ENCODE data around the gene PROSER2.
"Not testable (repeated sequence)": the region's sequence is repeated elsewhere in the genome, so short reads cannot be mapped to it uniquely, and the experiment has no call there.

PROSER2 gene

GRCh38 chr10:11835704-11836103, 12.5 kb downstream of the PROSER2 start:
- DNase-seq (ENCODE audit: low read depth), result no peak

DNA sequence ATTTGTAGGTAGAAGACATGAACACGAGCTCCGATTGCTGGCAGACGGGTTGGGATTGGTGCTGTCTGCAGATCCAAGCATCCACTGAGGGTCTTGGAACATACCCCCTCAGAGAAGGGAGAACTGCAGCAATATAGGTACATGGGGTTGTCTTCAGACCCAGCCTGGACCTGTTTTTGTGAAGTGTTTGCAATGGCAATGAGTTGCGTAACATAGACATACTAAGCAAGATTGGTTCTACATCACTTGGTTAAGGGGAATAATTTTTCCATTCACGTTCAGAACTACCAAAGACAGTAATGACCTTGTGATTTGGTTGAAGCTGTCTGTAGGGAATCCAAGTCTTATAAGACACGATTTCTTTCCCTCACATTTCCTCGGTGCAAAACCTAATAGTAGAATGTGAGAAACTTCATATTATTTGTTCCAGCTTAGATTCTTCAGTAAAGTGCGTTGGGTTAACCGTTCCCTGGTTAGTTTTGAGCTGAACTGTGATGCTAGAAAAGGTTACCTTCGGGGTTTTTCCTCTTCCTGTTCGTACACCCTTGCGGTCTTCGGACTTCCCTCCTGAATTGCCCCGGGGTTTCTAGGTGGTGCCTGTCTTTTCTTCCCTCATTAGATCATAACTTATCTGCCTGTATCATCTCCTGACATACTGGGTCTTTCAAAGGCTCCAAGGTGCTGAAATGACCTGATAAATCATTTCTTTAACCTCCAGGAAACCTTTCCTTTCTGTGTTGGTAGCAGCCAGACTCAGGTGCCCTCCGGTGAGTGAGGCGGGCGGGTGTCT, 14.4 kb downstream of the PROSER2 start:
- no peak for DNase-seq (ENCODE audit: low read depth)

DNA sequence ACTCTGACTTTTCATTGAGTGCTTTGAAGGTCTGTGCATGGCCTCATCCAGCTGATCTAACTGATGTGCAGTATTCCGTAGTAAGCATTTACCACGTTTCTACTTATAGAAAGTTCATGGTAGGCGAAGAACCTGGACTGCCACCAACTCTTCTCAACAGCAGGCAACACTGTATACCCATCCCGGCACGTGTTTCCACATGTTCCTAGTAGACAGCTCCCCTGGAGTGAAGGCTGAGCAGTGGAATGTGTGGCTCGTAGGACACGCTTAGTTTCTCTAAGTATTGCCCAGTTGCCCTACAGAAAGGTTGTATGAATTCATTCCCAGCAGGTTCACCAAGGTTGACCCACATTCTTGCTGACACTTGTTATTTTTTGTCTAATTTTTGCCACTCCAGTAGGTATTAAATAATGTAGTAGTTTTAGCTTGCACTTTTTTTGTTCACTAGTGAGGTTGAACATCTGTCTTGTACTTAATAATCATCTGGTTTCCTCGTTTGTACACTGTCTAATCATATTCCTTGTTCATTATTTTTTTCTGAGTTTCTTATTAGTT, 15.2 kb downstream of the PROSER2 start:
- DNase-seq (ENCODE audit: low read depth), result no peak

DNA sequence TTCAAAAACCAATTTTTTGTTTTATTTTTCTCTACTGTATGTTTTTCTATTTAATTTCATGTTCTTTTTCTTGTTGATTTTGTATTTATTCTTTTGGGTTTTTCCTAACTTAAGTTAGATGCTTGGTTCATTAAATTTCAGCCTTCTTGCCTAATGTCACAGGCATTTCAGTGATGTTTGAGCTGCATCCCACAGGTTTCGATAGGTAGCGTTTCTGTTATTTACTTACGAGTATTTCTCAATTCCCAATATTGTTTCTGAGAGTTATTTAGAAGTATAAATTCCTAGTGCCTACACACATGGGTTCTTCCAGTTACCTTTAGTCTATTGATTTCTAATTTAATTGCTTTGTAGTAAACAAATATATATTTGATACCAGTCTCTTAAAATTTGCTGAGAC, 18.2 kb downstream of the PROSER2 start:
- DNase-seq (ENCODE audit: low read depth), result no peak

DNA sequence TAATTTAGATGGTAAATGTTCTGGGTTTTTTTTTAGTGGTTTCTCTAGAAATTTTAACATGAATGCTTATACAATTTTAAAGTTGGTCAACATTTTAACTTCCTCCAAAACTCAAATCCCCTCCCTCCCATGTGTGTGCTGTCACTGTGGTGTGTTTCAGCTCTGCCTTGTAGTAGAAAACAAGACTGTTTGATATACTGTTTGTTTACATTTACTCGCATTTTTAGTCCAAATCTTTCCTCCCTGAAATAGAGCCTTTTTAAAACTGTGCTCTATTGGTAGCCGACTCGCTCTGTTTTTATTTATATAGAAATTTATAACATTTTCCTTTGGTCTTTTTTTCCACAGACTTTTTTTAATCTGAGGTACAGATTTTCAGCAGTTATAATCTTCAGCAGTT, 19.3 kb downstream of the PROSER2 start:
- no peak for DNase-seq (ENCODE audit: low read depth)

GRCh38 chr10:11845113-11845512, 22.0 kb downstream of the PROSER2 start:
- no peak for DNase-seq (ENCODE audit: low read depth)

DNA sequence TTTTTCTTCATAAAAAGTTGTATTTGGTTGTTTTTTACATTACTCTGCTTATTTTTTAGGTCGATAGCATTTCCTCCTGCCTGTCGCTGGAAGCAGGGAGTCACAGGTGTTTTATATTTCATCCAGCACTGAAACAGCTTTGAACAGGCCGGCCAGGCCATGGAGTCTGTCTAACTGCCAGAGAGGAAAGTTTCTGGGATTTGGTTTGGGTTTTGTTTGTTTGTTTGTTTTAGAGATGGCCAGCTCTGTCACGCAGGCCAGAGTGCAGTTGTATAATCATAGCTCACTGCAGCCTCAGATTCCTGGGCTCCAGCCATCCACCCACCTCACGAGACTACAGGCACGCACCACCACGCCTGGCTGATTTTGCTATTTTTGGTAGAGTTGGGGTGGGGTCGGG, 23.4 kb downstream of the PROSER2 start:
- no peak for DNase-seq (ENCODE audit: low read depth)

GRCh38 chr10:11849277-11849676, 26.1 kb downstream of the PROSER2 start:
- no peak for DNase-seq (ENCODE audit: low read depth)

- no peak for DNase-seq (ENCODE audit: low read depth)
Observed at GRCh38 chr10:11849911-11850310, 26.8 kb downstream of the PROSER2 start.

DNA sequence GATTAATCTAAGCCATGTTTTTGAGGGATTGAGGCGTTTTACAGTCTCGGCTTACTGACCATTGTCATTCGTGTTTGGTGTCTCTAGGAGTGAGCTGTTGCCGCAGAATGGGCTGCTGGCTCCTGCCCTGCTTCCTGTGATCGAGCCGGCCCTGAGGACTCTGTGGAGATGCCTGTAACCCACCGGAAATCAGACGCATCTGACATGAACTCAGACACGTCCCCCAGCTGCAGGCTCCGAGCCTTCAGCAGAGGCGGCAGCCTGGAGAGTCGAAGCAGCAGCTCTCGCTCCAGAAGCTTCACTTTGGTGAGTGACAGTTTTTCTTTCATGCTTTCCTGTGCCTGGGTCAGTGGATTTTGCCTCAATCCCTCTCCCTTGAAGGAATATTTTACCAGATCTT, 28.8 kb downstream of the PROSER2 start:
- no peak for DNase-seq (ENCODE audit: low read depth)

DNA sequence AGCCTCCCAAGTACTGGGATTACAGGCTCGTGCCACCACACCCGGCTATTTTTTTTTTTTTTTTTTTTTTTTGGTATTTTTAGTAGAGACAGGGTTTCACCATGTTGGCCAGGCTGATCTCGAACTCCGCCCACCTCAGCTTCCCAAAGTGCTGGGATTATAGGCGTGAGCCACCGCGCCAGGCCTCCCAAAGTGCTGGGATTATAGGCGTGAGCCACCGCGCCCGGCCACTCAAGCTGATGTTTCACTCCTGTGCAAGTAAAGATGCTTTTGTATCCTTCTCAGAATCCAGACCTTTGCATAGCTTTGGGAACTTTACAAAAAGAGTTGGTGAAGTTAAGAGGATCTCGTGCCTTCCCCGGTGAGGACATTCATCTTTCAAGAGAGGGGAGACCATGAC, 29.5 kb downstream of the PROSER2 start:
- DNase-seq (ENCODE audit: low read depth), result not testable (repeated sequence)

GRCh38 chr10:11853468-11853867, 30.3 kb downstream of the PROSER2 start:
- DNase-seq (ENCODE audit: low read depth), result no peak

- DNase-seq (ENCODE audit: low read depth), result no peak
Observed at GRCh38 chr10:11854301-11854700, 31.1 kb downstream of the PROSER2 start.

DNA sequence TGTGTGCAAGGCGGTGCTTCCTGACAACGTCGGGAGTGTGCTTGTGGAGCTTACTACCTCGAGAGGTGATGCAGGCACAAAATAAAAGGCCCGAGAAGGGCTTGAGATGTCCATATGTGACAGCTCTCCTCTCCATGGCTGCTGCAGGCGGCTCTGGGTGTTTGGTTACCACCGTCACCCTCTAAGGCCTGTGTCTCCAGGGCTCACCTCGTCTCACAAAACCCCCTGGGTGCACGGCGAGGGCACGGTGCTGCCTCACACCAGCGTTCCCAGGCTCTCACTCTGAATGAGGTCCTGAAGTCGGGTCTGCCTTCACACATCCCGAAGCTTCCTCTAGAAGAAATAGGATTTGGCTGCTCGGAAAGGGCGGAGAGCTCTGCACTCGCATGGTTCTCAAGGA, 32.9 kb downstream of the PROSER2 start:
- DNase-seq (ENCODE audit: low read depth), result no peak

- no peak for DNase-seq (ENCODE audit: low read depth)
Observed at GRCh38 chr10:11856678-11857077, 33.5 kb downstream of the PROSER2 start.

- DNase-seq (ENCODE audit: low read depth), result no peak
Observed at GRCh38 chr10:11858093-11858492, 34.9 kb downstream of the PROSER2 start.

DNA sequence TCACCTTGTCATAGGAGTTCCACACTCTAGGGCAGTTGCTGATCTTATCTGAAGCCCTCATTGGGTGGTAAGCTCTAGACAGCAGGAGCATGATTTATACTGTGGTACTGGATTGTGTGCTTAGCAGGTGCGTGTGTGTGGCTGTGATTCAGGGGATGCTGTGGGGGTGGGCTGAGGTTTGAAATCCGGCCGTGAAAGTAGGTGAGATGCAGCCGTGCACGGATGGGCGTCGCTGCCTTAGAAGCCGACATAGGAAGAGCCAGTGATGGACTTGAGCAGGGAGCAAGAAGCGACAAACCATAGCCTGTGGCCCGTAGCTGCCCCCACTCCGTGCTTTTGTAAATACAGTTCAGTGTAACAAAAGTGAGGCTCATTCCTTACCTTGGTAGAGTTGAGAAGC, 38.2 kb downstream of the PROSER2 start:
- no peak for DNase-seq (ENCODE audit: low read depth)

DNA sequence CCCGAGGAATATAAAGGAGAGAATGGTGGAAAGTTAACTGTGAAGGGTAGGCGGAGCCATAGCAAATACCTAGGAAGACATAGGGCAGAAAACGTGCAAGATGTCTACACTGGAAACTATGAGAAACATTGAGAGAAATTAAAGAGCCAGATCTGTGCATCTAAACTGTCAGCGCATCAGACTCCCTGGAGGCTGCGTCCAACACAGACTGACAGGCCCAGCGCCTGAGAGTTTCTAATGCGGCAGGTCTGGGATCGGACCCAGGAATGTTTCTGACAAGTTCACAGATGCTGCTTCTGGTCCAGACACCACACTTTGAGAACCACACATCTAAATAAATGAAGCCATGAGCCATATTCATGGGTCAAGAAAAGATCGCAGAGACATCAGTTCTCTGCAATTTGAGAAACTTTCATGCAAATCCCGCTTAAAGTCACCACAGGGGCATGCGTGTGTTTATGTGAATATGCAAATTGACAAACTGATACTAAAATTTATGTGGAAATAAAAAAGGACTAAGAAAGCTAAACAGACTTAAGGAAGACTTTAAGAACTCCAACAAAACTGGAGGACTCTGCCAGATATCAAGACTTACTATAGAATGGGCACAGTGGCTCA, 38.8 kb downstream of the PROSER2 start:
- no peak for DNase-seq (ENCODE audit: low read depth)

DNA sequence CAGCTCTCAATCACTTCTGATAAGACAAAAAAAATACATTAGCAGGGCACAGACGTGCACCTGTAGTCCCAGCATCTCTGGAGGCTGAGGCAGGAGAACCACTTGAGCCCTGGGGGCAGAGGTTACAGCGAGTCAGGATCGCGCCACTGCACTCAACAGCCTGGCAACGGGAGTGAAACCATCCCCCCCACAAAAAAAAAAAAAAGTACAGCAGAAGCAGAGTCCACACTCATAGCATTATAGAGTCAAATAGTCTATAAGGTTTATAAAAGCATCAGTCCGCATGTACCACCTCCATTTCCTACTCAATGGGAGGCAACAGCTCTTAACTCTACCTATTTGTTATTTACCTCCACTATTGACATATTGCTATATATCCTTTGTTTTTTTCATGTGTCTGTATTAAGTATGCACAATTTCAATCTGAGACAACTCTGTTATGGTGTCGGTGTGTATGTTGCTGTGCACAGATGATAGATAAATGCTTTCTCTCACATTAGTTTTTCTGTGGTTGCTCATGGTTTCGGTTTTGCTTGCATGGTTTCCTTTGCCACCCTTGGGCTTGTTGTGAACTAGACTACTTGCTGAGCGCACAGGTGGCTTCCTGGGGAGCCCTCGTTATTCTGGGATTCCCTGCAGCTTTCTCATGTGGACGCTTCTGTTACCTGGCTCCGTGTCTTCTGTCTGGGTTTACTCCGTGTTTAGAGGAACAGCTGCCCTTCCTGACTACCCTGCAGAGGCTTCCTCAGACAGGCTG, 40.4 kb downstream of the PROSER2 start:
- peak; percentile 10 for DNase-seq (ENCODE audit: low read depth)

GRCh38 chr10:11864727-11865126, 41.6 kb downstream of the PROSER2 start:
- no peak for DNase-seq (ENCODE audit: low read depth)

GRCh38 chr10:11865561-11865960, 42.4 kb downstream of the PROSER2 start:
- no peak for DNase-seq (ENCODE audit: low read depth)

- DNase-seq (ENCODE audit: low read depth), result no peak
Observed at GRCh38 chr10:11866199-11866925, 43.2 kb downstream of the PROSER2 start.

All from T follicular helper cell (primary cell).